ENCODE results near the gene TARM1. TPM values are rescaled to one million over a fixed set of nuclear protein-coding genes. Genes with fewer than 3 reads are reported as not detected.

TARM1 gene
- polyA plus RNA-seq, 1 of the 3 experiments (the other 2 are of a cell fraction), result not detected

DNA sequence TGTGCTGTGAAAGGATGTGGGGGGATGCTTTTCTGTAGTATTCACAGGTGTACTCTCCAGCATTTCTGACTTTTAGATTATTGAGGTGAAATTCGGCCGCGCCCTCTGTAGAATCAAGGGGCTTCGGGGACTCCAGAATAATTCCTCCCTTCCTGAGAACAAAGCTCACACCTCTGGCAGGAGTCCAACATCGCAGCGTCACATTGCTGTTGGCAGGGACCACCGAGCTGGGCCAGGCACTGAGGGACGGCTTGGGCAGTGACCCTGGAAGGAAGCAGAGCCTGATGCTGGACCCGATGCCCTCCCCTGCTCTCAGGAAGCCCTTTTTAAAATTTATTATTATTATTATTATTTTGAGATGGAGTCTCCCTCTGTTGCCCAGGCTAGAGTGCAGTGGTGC, 6.3 kb downstream of the TARM1 start:
- no peak overlapping the region for H2AFZ ChIP-seq (ENCODE audit: low read depth)
- DNase-seq, result no peak
- no peaks in the 10 kb centered on the region for H3K36me3 ChIP-seq (replicated peaks in 1 of 2; ENCODE audit: control insufficient read depth in 1 of 2, insufficient read depth in 2 of 2, low read length in 1 of 2)
- H3K27ac ChIP-seq (ENCODE audit: low read depth in 2 of 2, low read length in 1 of 2), result no peak overlapping the region
- H4K20me1 ChIP-seq (ENCODE audit: insufficient read depth), result no peaks in the 10 kb centered on the region
- no peaks in the 10 kb centered on the region for H3K9me2 ChIP-seq
- H3K9me3 ChIP-seq, result no peaks in the 10 kb centered on the region
- TF ChIP-seq NFIC (IDR thresholded peaks at IDR 0.05; ENCODE audit: borderline replicate concordance), result no peak
- TF ChIP-seq RXRA (IDR thresholded peaks at IDR 0.05; ENCODE audit: borderline replicate concordance, low read depth), result no peak
- no peak for TF ChIP-seq MAX (IDR thresholded peaks at IDR 0.05; ENCODE audit: low read depth)
- TF ChIP-seq FOSL2 (IDR thresholded peaks at IDR 0.05; ENCODE audit: borderline replicate concordance, low read depth), result no peak
- TF ChIP-seq RFX5 (IDR thresholded peaks at IDR 0.05; ENCODE audit: low read length), result no peak
- TF ChIP-seq ZBTB33 (IDR thresholded peaks at IDR 0.05; ENCODE audit: borderline replicate concordance, low read depth), result no peak
- no peak for TF ChIP-seq GABPA (IDR thresholded peaks at IDR 0.05; ENCODE audit: low read depth)
- no peak for TF ChIP-seq SIN3A (IDR thresholded peaks at IDR 0.05; ENCODE audit: borderline replicate concordance, low read depth, low read length)
- no peak for TF ChIP-seq CHD2 (IDR thresholded peaks at IDR 0.05; ENCODE audit: low read length, partially characterized antibody)
- no peak for TF ChIP-seq MEF2A (IDR thresholded peaks at IDR 0.05; ENCODE audit: borderline replicate concordance, low read depth)
- TF ChIP-seq POLR2AphosphoS5 (IDR thresholded peaks at IDR 0.05; ENCODE audit: low read depth, low read length), result no peak
- no peak for TF ChIP-seq FOXM1 (IDR thresholded peaks at IDR 0.05; ENCODE audit: low read depth)
- H3K27me3 ChIP-seq (ENCODE audit: insufficient read depth), result peaks cover 66% of the 10 kb centered on the region; the same call in 1 of the 2 replicates
- H3F3A ChIP-seq (replicated peaks; ENCODE audit: insufficient read depth), result no peaks in the 10 kb centered on the region
- H3K4me3 ChIP-seq (ENCODE audit: low read depth in 2 of 2, low read length in 1 of 2), result no peak overlapping the region
- 17% methylated on average over 9 of the region's 9 CpGs for WGBS (ENCODE audit: low lambda C conversion rate)
- no peak overlapping the region for H3K4me2 ChIP-seq
- ChIA-PET CTCF (interaction anchor here (0.6 kb wide), 1 partner anchor 116 kb away, joined by 3 read pairs; no protein-coding TSS in a partner anchor), POLR2A (no interaction called here)
- no peaks in the 10 kb centered on the region for H3K4me1 ChIP-seq (ENCODE audit: control insufficient read depth in 1 of 2, insufficient read depth in 2 of 2, low read depth in 1 of 2, low read length in 1 of 2)
- H3K9ac ChIP-seq, result no peak overlapping the region
- no peaks in the 10 kb centered on the region for H3K79me2 ChIP-seq (ENCODE audit: insufficient read depth)

DNA sequence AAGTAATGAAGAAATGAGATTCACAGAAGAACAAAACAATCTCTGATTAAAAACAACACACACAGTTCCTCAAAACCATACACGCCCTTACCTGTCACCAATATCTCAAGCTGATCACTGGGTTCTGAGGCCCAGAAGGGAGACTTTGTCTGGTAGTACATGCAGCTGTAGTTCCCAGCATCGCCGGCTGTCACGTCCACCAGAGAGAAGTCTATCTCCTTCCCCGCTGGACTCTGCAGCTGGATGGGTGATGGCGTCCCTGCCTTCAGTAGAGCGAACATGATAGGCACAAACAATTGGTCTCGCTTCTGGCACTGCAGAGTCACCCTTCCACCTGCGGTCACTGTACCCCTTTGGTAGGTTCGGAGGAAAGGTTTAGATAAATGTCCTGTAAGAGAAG, 7.3 kb downstream of the TARM1 start:
- no peaks in the 10 kb centered on the region for H3K79me2 ChIP-seq (ENCODE audit: insufficient read depth)
- H4K20me1 ChIP-seq (ENCODE audit: insufficient read depth), result no peaks in the 10 kb centered on the region
- H3K9me2 ChIP-seq, result no peaks in the 10 kb centered on the region
- H3K27me3 ChIP-seq (ENCODE audit: insufficient read depth), result peaks cover 66% of the 10 kb centered on the region; the same call in 1 of the 2 replicates
- no peak overlapping the region for H3K4me3 ChIP-seq (ENCODE audit: low read depth in 2 of 2, low read length in 1 of 2)
- no peaks in the 10 kb centered on the region for H3K36me3 ChIP-seq (replicated peaks in 1 of 2; ENCODE audit: control insufficient read depth in 1 of 2, insufficient read depth in 2 of 2, low read length in 1 of 2)
- no peaks in the 10 kb centered on the region for H3F3A ChIP-seq (replicated peaks; ENCODE audit: insufficient read depth)
- H3K27ac ChIP-seq (ENCODE audit: low read depth in 2 of 2, low read length in 1 of 2), result no peak overlapping the region
- POLR2A ChIA-PET, result no interaction called here
- CTCF ChIA-PET, result no interaction called here
- H3K9ac ChIP-seq, result no peak overlapping the region
- no peak for DNase-seq
- H2AFZ ChIP-seq (ENCODE audit: low read depth), result no peak overlapping the region
- no peak overlapping the region for H3K4me2 ChIP-seq
- WGBS (ENCODE audit: low lambda C conversion rate), result 26% methylated on average over 9 of the region's 10 CpGs
- no peaks in the 10 kb centered on the region for H3K4me1 ChIP-seq (ENCODE audit: control insufficient read depth in 1 of 2, insufficient read depth in 2 of 2, low read depth in 1 of 2, low read length in 1 of 2)
- no peaks in the 10 kb centered on the region for H3K9me3 ChIP-seq
- TF ChIP-seq RCOR1 (IDR thresholded peaks at IDR 0.05; ENCODE audit: low read length) (no peak), JUND (IDR thresholded peaks at IDR 0.05) (no peak), MAX (IDR thresholded peaks at IDR 0.05; ENCODE audit: low read depth) (no peak), FOSL2 (IDR thresholded peaks at IDR 0.05; ENCODE audit: borderline replicate concordance, low read depth) (no peak), SIN3A (IDR thresholded peaks at IDR 0.05; ENCODE audit: borderline replicate concordance, low read depth, low read length) (no peak), ZBTB33 (IDR thresholded peaks at IDR 0.05; ENCODE audit: borderline replicate concordance, low read depth) (no peak), POLR2AphosphoS5 (IDR thresholded peaks at IDR 0.05; ENCODE audit: low read depth, low read length) (no peak), FOXJ3 (CRISPR knock-in tag; IDR thresholded peaks at IDR 0.05) (no peak), RAD21 (IDR thresholded peaks at IDR 0.05; ENCODE audit: low read length) (no peak), SMC3 (IDR thresholded peaks at IDR 0.05; ENCODE audit: low read depth, low read length) (no peak), RFX5 (IDR thresholded peaks at IDR 0.05; ENCODE audit: low read length) (no peak), MEF2A (IDR thresholded peaks at IDR 0.05; ENCODE audit: borderline replicate concordance, low read depth) (no peak), EP300 (IDR thresholded peaks at IDR 0.05; ENCODE audit: borderline replicate concordance in 1 of 2, low read depth in 1 of 2, low read length in 1 of 2) (no peak), NFIC (IDR thresholded peaks at IDR 0.05; ENCODE audit: borderline replicate concordance) (no peak), CHD2 (IDR thresholded peaks at IDR 0.05; ENCODE audit: low read length, partially characterized antibody) (no peak)
- TF ChIP-seq, protein P1, sequence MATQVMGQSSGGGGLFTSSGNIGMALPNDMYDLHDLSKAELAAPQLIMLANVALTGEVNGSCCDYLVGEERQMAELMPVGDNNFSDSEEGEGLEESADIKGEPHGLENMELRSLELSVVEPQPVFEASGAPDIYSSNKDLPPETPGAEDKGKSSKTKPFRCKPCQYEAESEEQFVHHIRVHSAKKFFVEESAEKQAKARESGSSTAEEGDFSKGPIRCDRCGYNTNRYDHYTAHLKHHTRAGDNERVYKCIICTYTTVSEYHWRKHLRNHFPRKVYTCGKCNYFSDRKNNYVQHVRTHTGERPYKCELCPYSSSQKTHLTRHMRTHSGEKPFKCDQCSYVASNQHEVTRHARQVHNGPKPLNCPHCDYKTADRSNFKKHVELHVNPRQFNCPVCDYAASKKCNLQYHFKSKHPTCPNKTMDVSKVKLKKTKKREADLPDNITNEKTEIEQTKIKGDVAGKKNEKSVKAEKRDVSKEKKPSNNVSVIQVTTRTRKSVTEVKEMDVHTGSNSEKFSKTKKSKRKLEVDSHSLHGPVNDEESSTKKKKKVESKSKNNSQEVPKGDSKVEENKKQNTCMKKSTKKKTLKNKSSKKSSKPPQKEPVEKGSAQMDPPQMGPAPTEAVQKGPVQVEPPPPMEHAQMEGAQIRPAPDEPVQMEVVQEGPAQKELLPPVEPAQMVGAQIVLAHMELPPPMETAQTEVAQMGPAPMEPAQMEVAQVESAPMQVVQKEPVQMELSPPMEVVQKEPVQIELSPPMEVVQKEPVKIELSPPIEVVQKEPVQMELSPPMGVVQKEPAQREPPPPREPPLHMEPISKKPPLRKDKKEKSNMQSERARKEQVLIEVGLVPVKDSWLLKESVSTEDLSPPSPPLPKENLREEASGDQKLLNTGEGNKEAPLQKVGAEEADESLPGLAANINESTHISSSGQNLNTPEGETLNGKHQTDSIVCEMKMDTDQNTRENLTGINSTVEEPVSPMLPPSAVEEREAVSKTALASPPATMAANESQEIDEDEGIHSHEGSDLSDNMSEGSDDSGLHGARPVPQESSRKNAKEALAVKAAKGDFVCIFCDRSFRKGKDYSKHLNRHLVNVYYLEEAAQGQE (IDR thresholded peaks at IDR 0.05; ENCODE audit: low read depth, low read length), result no peak

Measured in SK-N-SH (cell line).